Choroid plexus epithelial cell (primary cell): ENCODE data around the gene L3MBTL4.

ENCODE experiments used
- DNase-seq: peaks from one replicate; pipeline ENCODE4 v3.0.0-alpha.2; 2010; ENCODE audit warnings: low read depth
- H3K4me3 ChIP-seq: 2 replicates; pipeline ENCODE4 v1.5.1; 2011; ENCODE audit warnings: low read depth, mild to moderate bottlenecking, control low read depth, low read length, moderate library complexity
- CTCF ChIP-seq: conservative IDR thresholded peaks from 2 replicates; pipeline ENCODE4 v1.5.1; 2011; ENCODE audit warnings: low read depth, mild to moderate bottlenecking, control low read depth, inconsistent platforms, low read length, moderate library complexity

Gene L3MBTL4

GRCh38 chr18:6289843-6290242 lies 124.9 kb downstream of the L3MBTL4 start:
- DNase-seq = no peak
- no peak overlapping the region for H3K4me3 ChIP-seq

GRCh38 chr18:6286585-6286984 lies 128.1 kb downstream of the L3MBTL4 start:
- H3K4me3 ChIP-seq = no peak overlapping the region
- DNase-seq = no peak
- TF ChIP-seq CTCF = no peak

More at GRCh38 chr18:6289843-6290242, 124.9 kb downstream of the L3MBTL4 start:
- no peak for TF ChIP-seq CTCF

GRCh38 chr18:6284761-6285160 lies 129.9 kb downstream of the L3MBTL4 start:
- no peak for TF ChIP-seq CTCF
- no peak overlapping the region for H3K4me3 ChIP-seq
- DNase-seq = no peak

GRCh38 chr18:6284300-6284699 lies 130.4 kb downstream of the L3MBTL4 start:
- DNase-seq = no peak
- H3K4me3 ChIP-seq = no peak overlapping the region
- no peak for TF ChIP-seq CTCF

- no peak for DNase-seq
- H3K4me3 ChIP-seq = no peak overlapping the region
- TF ChIP-seq CTCF = no peak
These were observed 132.8 kb downstream of the L3MBTL4 start for GRCh38 chr18:6281874-6282273.

GRCh38 chr18:6280211-6280743 lies 134.4 kb downstream of the L3MBTL4 start:
- H3K4me3 ChIP-seq = no peak overlapping the region
- TF ChIP-seq CTCF = no peak
- no peak for DNase-seq

GRCh38 chr18:6279308-6279707 lies 135.4 kb downstream of the L3MBTL4 start:
- H3K4me3 ChIP-seq = no peak overlapping the region
- no peak for DNase-seq
- TF ChIP-seq CTCF = no peak
